ENCODE measurements around the gene FOXN3. TPM values are rescaled to one million over a fixed set of nuclear protein-coding genes. Genes with fewer than 3 reads are reported as not detected.

The FOXN3 gene
- total and polyA plus RNA-seq, 2 donors (not counting 3 experiments of a cell fraction or from before 2014, with no cell fraction given): 16.9 to 41.8 TPM

DNA sequence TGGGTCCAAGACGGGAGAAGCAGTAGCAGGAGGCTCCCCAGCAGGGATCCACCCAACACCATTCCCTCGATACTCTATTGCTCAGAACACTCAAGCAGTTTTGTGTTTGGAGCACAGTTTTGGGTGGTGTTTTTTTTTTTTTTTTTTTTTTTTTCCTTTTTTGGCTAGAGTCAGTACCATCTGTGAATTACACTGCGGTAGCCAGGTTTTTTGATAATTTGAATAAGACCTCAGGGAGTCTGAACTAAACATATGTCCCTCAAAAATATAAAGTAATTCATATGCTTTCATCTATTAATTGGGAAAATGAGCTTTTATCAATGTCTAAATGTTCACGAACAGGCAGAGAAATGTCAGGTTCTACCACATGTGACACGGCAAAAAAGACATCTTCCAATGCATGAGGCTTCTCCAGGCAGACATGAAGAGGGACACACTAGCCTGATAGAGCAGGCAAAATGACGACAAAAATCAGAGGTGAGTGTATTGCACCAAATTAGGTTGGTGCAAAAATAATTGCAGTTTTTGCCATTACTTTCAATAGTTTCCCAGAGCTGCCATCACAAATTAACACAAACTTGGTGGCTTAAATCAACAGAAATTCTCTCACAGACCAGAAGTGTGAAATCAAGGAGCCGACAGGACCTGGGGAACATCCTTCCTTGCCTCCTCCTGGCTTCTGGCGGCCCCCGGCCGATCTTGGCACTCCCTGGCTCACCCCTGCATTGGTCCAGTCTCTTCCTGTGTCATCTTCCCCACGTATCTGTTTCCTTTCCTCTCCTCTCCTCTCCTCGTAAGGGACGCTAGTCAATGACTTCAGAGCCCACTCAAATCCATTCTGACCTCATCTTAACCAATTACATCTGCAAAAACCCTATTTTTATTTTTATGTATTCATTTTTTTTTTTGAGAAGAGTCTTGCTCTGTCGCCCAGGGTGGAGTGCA lies 33.9 kb downstream of the FOXN3 start:
- Histone ChIP-seq H3K4me2 (ENCODE audit: insufficient read depth, low read length) (no peak overlapping the region), H3K9me3 (replicated peaks; ENCODE audit: control insufficient read depth, insufficient read depth, low read length) (no peaks in the 10 kb centered on the region), H3K4me3 (replicated peaks in 1 of 3; ENCODE audit: insufficient read depth in 1 of 3, low read depth in 1 of 3, low read length in 3 of 3) (no peak overlapping the region), H3K79me2 (ENCODE audit: control insufficient read depth, insufficient read depth, low read length) (no peaks in the 10 kb centered on the region), H3K9ac (replicated peaks; ENCODE audit: extremely low read depth, insufficient read depth, low read length) (no peak overlapping the region), H4K20me1 (replicated peaks; ENCODE audit: control insufficient read depth, extremely low read depth, insufficient read depth, low read length) (no peaks in the 10 kb centered on the region), H3K9me1 (replicated peaks; ENCODE audit: control insufficient read depth, extremely low read depth, insufficient read depth, low read length) (no peaks in the 10 kb centered on the region), H3K4me1 (ENCODE audit: control insufficient read depth, extremely low read depth, insufficient read depth, low read length) (no peaks in the 10 kb centered on the region), H3K27me3 (ENCODE audit: control insufficient read depth in 2 of 2, insufficient read depth in 2 of 2, low read length in 2 of 2) (no peaks in the 10 kb centered on the region), H3K36me3 (ENCODE audit: control insufficient read depth in 2 of 2, extremely low read depth in 1 of 2, insufficient read depth in 2 of 2, low read length in 2 of 2) (no peaks in the 10 kb centered on the region), H3K27ac (ENCODE audit: insufficient read depth, low read depth, low read length) (no peak overlapping the region), H2AFZ (ENCODE audit: low read depth, low read length) (no peak overlapping the region)
- no peak for TF ChIP-seq FOS (IDR thresholded peaks at IDR 0.05; ENCODE audit: borderline replicate concordance, insufficient read depth, low read length)
- TF ChIP-seq, protein P1, sequence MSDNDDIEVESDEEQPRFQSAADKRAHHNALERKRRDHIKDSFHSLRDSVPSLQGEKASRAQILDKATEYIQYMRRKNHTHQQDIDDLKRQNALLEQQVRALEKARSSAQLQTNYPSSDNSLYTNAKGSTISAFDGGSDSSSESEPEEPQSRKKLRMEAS (IDR thresholded peaks at IDR 0.05; ENCODE audit: insufficient read depth, insufficient read length): no peak
- TF ChIP-seq EZH2 (IDR thresholded peaks at IDR 0.05; ENCODE audit: borderline replicate concordance, low read depth, low read length, severe bottlenecking): no peak
- no peak for TF ChIP-seq POLR2A (IDR thresholded peaks at IDR 0.05; ENCODE audit: low read depth, low read length)
- TF ChIP-seq, protein P2, sequence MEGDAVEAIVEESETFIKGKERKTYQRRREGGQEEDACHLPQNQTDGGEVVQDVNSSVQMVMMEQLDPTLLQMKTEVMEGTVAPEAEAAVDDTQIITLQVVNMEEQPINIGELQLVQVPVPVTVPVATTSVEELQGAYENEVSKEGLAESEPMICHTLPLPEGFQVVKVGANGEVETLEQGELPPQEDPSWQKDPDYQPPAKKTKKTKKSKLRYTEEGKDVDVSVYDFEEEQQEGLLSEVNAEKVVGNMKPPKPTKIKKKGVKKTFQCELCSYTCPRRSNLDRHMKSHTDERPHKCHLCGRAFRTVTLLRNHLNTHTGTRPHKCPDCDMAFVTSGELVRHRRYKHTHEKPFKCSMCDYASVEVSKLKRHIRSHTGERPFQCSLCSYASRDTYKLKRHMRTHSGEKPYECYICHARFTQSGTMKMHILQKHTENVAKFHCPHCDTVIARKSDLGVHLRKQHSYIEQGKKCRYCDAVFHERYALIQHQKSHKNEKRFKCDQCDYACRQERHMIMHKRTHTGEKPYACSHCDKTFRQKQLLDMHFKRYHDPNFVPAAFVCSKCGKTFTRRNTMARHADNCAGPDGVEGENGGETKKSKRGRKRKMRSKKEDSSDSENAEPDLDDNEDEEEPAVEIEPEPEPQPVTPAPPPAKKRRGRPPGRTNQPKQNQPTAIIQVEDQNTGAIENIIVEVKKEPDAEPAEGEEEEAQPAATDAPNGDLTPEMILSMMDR (IDR thresholded peaks at IDR 0.05; ENCODE audit: extremely low read depth in 1 of 2, insufficient read depth in 1 of 2, low read depth in 1 of 2, low read length in 2 of 2): no peak
- TF ChIP-seq GATA2 (IDR thresholded peaks at IDR 0.05; ENCODE audit: insufficient read depth, insufficient read length, low read depth, low read length): no peak
- no peak for TF ChIP-seq MYC (IDR thresholded peaks at IDR 0.05; ENCODE audit: low read depth, low read length)
- TF ChIP-seq POLR2AphosphoS5 (IDR thresholded peaks at IDR 0.05; ENCODE audit: insufficient read depth, low read depth, low read length): no peak
- no peak for TF ChIP-seq JUN (IDR thresholded peaks at IDR 0.05; ENCODE audit: borderline replicate concordance, insufficient read depth, insufficient read length, low read depth)
- BruUV-seq (replicated peaks): no TSS peak
- DNase-seq (ENCODE audit: low read depth, low spot score) (no peak), FAIRE-seq (no peak)
- CTCF ChIA-PET: no interaction called here
- intact Hi-C loops (cut with micrococcal nuclease): no loop called here
- dilution Hi-C loops (cut with MboI; ENCODE audit: extremely low pct_ligation_motif_present, low sequenced_read_pairs): no loop called here
- POLR2A ChIA-PET: no interaction called here
